ENCODE data around the gene DTD2. TPM values are rescaled to one million over a fixed set of nuclear protein-coding genes. Genes with fewer than 3 reads are reported as not detected.
A peak's percentile ranks its signal among the peaks of the same experiment; 100 is the strongest.
"Not testable (repeated sequence)": the region's sequence is repeated elsewhere in the genome, so short reads cannot be mapped to it uniquely, and the experiment has no call there.

DTD2 gene
- 22.3 TPM for total RNA-seq

DNA sequence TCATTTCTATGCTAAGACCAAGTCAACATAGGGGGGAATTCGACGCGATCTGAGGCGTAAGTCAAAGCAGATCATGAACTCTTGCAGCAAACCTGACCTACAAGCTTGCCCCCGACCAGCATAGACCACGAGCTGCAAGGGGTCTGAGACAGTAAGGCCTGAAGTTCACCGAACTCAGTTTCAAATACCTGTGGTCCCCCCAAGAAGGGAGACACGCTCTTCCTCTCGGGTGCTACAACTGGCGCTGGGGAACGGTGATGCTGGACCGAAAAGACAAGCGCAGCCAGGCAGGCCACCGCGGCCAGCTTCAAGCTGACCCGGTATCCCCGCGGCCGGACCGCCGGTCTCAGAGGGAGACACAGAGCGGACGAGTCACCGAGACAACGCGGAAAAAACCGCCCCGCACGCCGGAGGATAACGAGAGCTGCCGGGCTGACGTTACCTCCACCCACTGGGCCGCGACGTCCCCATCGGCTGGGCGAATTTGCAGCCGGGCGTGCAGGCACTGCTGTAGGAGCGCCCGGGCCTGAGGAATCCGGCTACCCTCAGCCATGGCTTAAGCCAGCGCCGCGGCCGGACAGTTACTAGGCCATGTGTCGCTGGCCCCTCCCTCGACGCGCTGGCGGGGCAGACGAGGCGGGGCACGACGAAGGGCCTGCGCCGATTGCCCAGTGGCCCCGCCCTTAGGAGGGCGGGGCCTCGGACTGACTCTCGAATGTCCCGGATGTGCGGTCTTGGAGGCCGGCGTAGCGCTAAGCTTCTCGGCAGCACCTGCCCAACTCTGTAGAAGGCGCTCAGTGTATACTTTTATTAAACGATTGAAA lies at the start of gene DTD2:
Gene DTD2 (minus strand): TSS at position 666 of the 824 bp plus-strand sequence. CDS start 113 bp downstream, at position 553.
- peak; percentile 100 for ATAC-seq
- intact Hi-C loops (cut with DNase I): no loop called here
- DNase-seq (ENCODE audit: low spot score): peak; percentile 96

DNA sequence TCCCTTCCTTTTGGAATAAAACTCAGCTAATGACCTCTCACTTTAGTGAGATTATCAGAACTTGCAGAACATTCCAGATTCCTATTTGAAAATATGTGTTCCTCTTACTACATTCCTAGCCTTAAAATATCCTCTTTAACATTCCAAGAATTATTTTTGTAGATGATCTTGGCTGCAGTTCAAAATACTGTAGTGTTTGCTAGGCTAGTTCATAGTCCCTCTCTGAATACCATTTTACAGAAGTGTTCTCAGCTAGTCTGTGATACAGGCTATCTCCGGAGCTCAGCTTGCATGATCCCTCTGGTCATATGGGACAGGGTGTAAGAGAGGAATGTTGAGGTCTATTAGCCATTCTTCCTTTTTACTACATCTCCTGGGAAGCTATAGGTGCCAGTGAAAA lies 48.1 kb upstream of the DTD2 start:
- intact Hi-C loops (cut with DNase I): loop anchor here (5.0 kb wide), 1 partner anchor 747 kb away; no protein-coding TSS in a partner anchor
- DNase-seq (ENCODE audit: low spot score) (no peak), ATAC-seq (peak; percentile 61)

GRCh38 chr14:31501870-31502269 lies 44.6 kb upstream of the DTD2 start:
- intact Hi-C loops (cut with DNase I): no loop called here
- DNase-seq (ENCODE audit: low spot score): no peak
- ATAC-seq: no peak

- DNase-seq (ENCODE audit: low spot score) (no peak), ATAC-seq (no peak)
- intact Hi-C loops (cut with DNase I): no loop called here
Measured at GRCh38 chr14:31492759-31493498, 35.6 kb upstream of the DTD2 start.

- no peak for DNase-seq (ENCODE audit: low spot score)
- no peak for ATAC-seq
- intact Hi-C loops (cut with DNase I): no loop called here
Measured at GRCh38 chr14:31489691-31490090, 32.4 kb upstream of the DTD2 start.

- intact Hi-C loops (cut with DNase I): no loop called here
- DNase-seq (ENCODE audit: low spot score) (no peak), ATAC-seq (peak; percentile 36)
Measured at GRCh38 chr14:31487886-31488285, 30.6 kb upstream of the DTD2 start, which contains the start of gene GPR33. Gene GPR33 (minus strand): TSS chr14:31488039. CDS start chr14:31483965, 4,074 bp downstream.

DNA sequence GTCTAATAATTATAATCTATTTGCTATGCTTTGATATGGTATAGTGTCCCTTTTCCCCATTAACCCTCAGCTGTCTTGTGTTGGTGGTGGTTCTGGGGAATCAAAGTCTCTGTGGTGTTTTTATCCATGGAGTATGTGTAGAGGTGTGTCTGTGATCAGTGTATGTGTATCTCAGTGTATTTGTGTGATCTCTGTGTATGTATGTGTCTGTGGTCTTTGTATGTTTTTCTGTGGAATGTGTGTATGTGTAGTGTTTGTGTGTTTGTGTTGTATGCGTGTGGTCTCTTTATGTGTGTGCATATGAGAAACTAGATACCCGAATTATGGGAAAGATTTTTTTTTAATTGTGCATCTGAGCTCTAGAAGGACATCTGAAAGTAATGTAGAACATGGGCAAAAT lies 29.5 kb upstream of the DTD2 start:
- DNase-seq (ENCODE audit: low spot score): no peak

DNA sequence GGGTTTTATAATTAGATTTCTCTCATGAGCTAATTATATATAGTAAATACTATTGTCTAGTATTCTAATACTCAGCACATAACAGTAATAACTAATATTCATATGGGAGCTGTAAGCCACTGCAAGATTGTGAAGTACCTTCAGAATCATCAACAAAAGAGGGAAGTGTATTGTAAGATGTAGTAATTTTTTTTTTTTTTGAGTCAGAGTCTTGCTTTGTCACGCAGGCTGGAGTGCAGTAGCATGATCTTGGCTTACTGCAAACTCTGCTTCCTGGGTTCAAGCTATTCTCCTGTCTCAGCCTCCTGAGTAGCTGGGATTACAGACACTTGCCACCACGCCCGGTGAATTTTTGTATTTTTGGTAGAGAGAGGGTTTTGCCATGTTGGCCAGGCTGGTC lies 27.4 kb upstream of the DTD2 start:
- DNase-seq (ENCODE audit: low spot score): no peak
- intact Hi-C loops (cut with DNase I): no loop called here
- no peak for ATAC-seq

More for the DNA sequence above, 29.5 kb upstream of the DTD2 start:
- ATAC-seq: no peak
- intact Hi-C loops (cut with DNase I): no loop called here

DNA sequence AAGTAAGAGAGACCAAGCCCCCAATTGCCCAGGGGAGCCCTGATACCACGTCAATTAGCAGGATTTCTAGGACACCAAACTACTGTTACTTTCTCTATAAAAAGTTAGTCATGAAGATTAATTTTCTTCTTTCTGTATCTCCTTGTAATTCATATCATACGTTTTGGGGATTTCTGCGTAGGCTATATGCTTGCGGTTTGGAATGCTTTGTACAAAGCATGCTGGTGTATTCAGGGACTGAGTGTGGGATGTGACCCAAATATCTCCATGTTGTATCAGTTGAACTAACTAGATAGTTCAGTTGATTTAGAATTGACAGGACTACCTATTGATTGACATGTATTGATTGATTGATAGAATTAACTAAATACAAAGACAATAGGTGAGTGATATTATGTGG lies 22.9 kb upstream of the DTD2 start:
- no peak for ATAC-seq
- intact Hi-C loops (cut with DNase I): no loop called here

DNA sequence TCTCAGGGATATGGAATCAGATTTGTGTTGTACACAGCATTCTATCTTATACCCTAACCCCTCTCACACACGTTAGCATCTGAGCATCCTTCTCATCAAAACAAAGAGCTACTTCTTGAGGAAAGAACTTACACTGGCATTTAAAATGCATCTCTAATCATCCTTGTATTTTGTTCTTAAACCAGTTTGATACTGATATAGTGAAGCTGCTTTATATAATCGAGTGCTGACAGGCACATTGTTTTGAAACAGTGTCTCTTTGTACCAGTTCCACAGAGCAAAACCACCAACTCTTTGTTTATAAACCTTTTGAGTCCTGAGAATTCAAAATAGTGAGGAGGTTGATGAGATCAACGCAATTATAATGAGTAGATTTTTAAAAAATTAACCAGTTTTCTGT lies 21.7 kb upstream of the DTD2 start:
- intact Hi-C loops (cut with DNase I): no loop called here
- ATAC-seq (no peak), DNase-seq (ENCODE audit: low spot score) (no peak)

More for the DNA sequence above, 22.9 kb upstream of the DTD2 start:
- DNase-seq (ENCODE audit: low spot score): no peak

GRCh38 chr14:31477248-31477647 lies 19.9 kb upstream of the DTD2 start:
- peak; percentile 10 for ATAC-seq
- intact Hi-C loops (cut with DNase I): no loop called here

GRCh38 chr14:31476131-31476866 lies 19.0 kb upstream of the DTD2 start:
- no peak for ATAC-seq
- DNase-seq (ENCODE audit: low spot score): no peak
- intact Hi-C loops (cut with DNase I): no loop called here

More at GRCh38 chr14:31477248-31477647, 19.9 kb upstream of the DTD2 start:
- DNase-seq (ENCODE audit: low spot score): no peak

DNA sequence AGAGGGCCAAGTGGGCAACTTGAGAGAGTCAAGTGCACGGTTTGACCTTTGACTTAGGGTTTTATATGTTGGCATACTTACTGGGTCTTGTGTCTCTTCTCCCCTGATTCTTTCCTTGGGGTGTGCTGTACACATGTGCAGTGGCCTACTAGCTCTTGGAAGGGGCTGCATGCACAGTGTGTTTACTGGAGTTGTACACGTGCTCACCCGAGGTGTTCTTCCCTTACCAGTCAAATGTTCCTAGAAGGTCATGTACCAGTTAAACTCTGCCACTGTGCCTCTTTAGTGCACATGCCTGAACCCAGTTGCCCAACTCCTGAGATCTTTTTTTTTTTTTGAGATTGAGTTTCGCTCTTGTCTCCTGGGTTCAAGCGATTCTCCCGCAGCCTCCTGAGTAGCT lies 9.2 kb upstream of the DTD2 start:
- no peak for ATAC-seq
- intact Hi-C loops (cut with DNase I): no loop called here
- no peak for DNase-seq (ENCODE audit: low spot score)

- DNase-seq (ENCODE audit: low spot score): no peak
- no peak for ATAC-seq
- intact Hi-C loops (cut with DNase I): no loop called here
Measured at GRCh38 chr14:31465111-31465510, 7.8 kb upstream of the DTD2 start.

GRCh38 chr14:31462450-31462849 lies 5.1 kb upstream of the DTD2 start:
- ATAC-seq; intact Hi-C loops (cut with DNase I); DNase-seq (ENCODE audit: low spot score): not testable (repeated sequence)

GRCh38 chr14:31461545-31461944 lies 4.2 kb upstream of the DTD2 start:
- intact Hi-C loops (cut with DNase I): no loop called here
- ATAC-seq (no peak), DNase-seq (ENCODE audit: low spot score) (no peak)

- intact Hi-C loops (cut with DNase I): no loop called here
- no peak for DNase-seq (ENCODE audit: low spot score)
- no peak for ATAC-seq
Measured at GRCh38 chr14:31457665-31458659, 656 bp upstream of the DTD2 start.

DNA sequence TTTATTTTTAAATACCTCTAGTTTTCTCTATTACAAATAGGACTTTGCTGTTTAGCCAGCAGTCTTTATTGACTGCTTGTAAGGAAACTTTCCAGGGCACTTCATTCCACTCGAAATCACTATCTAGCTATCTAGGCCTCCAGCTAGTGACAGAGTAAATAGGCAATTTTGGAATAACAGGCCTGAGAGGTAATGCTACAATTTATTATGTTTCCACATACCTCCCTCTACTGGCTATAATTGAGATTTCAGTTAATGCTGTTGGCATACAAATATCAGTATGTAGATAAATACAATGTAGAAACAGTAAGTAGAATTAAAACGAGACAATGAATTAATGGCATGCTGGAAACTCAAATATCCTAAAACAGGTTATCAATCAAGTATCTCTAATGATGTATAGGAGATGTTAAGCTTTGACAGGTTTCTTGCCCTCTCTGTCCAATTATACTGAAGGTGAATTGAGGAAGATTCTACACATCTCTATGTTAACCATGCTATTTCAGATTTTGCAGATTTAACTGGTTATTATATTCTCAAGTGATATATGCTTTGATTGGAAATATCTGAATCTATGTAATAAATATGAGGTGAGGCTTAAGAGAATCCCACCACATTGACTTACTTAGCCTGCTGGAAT lies 7.2 kb downstream of the DTD2 start:
- no peak for DNase-seq (ENCODE audit: low spot score)
- peak; percentile 68 for ATAC-seq
- intact Hi-C loops (cut with DNase I): no loop called here

Data from sciatic nerve (tissue), 2 donors.